Forelimb muscle (tissue), 1 donor: ENCODE measurements around the gene TBC1D17. TPM values are rescaled to one million over a fixed set of nuclear protein-coding genes. Genes with fewer than 3 reads are reported as not detected.

ENCODE experiments used
- DNase-seq: peaks from one replicate; pipeline ENCODE4 v3.0.0-alpha.2; 2013; ENCODE audit warnings: low read depth
- polyA plus RNA-seq: library from polyadenylated mRNA; unstranded; fragments of 120-200 nt; gene quantifications from one replicate; pipeline ENCODE4 v1.2.1, GENCODE V29; 2013; ENCODE audit not compliant: insufficient read length

TBC1D17 gene
- polyA plus RNA-seq, result 35.6 TPM

DNA sequence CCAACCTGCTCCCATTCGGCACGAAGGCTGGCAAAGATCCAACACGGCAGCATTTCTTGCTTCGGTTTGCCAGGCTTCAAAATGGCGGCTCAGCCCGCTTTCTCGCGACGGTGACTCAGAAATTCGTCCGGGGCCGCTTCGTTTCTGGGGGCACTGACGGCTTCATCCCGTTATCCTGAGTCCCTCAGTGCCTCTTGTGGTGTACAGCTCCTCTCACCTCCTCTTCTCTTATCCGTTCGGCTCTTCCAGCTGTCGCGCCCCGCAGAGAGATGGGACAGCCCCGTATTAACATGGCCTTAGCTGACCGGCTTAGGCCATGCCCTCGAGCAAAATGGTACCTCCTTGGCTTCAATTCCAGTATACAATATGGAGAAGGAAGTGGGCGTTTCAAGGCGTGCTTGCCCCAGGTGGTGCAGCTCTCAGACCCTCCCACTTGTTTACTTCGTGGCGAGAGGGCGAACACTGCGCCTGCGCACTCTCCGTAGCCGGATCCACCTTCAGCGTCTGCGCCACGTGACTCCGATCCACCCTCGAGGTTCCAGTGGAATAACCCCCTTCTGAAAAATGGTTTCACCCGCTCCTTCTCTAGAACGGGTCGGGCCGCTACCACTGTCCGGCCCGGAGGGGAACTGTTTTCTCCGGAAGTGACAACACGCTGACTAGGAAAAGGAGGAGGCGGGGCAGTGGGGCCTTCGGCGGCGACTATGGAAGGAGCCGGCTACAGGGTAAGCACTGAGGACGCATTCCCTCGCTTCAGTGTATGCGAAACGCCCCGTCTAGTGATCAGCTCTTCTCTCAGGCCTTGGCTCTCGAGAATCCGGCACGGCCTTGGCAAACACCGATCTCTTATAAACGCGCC, at the start of gene TBC1D17, which contains the start of gene AKT1S1:
TSS of gene TBC1D17 (plus strand) at position 683 of the 859 bp plus-strand sequence. CDS start at position 705, 22 bp downstream.
TSS of gene AKT1S1 (minus strand) at position 336 of the 859 bp plus-strand sequence. CDS start 4,060 bp downstream, outside the sequence.
- peak; percentile 100 for DNase-seq

DNA sequence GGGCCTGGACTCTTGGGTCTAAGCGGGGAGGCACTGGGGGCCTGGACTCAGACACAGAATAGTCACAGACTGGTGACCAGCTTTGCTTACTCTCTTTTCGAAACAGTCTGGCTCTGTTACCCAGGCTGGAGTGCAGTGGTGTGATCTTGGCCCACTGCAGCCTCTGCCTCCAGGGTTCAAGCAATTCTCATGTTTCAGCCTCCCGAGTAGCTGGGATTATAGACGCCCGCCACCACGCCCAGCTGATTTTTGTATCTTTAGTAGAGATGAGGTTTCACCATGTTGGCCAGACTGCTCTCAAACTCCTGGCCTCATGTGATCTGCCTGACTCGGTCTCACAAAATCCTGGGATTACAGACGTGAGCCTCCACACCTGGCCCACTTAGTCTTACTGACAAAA, 48.3 kb upstream of the TBC1D17 start:
- no peak for DNase-seq

DNA sequence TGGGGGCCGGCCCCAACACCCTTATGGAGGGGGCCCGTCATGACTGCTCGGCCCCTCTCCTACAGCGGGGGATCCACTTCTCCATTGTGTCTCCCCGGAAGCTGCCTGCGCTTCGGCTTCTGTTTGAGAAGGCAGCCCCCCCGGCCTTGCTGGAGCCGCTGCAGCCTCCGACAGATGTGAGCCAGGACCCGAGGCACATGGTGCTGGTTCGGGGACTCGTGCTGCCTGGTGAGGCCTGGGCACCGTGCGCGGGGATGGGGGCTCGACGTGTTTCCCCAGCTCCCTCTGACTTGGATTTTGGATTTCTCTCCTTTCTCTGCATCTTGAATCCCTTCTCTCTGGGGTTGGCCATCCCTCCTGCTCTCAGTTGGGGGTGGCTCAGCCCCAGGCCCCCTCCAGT, 47.8 kb upstream of the TBC1D17 start:
- no peak for DNase-seq

DNA sequence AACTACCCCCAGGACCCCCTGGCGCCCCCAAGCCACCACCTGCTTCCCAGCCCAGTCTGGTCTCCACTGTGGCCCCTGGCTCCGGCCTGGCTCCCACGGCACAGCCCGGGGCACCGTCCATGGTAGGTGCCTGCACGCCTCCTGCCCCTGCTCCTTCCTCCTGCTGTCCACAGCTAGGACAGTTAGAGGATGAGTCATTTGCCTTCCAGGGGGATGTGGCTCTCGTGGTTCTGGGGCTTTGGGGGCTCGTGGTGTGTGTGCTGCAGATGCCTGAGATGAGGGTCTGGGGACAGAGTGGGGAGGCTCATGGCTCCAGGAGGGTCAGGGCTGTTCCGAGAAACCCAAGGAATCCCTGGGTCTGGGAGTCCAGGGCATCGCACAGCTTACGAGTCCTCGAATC, 46.7 kb upstream of the TBC1D17 start:
- DNase-seq, result no peak

DNA sequence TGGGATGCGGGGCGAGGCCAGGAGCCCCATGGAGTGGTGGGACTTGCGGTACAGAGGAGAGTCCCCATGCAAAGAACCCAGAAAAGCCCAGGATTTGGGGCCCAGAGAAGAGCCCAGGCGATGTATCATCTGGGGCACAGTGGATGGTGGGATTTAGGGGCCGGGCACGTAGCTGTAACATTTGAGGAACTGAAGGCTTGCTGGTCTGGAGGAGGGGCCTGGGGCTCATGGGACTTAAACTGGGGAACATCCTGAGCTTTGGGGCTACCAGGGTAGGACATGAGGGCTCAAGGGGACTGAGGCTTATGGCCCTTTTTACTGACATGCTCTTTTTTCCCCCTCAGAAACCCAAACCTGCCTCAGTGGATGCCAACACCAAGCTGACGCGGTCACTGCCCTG, 45.9 kb upstream of the TBC1D17 start:
- no peak for DNase-seq

DNA sequence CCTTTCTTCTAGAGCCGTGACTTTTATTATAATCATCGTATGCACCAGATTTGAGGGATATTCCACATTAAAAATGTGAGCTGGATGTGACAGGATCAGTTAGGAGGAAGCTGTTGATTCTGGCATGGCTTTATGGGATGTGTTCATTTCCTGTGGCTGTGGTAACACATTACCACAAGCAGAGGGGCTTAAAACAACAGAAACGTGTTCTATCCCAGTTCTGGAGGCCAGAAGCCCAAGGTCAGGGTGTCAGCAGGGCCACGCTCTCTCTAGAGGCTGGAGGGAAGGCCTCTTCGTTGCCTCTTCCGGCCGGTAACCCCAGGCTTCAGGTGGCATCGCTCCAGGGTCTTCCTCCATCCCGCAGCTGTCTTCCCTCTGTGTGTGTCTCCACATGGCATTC, 44.9 kb upstream of the TBC1D17 start:
- no peak for DNase-seq

DNA sequence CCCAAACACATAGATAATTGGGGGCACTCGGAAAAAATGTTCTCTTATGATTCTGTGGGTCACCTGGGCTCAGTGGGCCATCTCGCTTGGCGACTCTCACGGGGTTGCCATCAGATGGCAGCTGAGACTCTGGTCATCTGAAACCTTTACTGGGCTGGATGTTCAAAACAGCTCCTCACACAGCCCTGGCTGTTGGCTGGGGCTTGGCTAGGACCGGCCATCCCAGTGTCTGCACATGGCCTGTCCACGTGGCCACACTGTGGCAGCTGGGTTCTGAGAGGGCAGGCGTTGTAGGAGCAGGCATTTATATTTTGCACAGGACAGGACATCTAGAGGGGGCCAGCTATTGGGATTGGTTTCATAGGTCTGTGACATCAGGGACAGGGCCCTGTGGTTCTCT, 43.9 kb upstream of the TBC1D17 start:
- DNase-seq, result no peak

DNA sequence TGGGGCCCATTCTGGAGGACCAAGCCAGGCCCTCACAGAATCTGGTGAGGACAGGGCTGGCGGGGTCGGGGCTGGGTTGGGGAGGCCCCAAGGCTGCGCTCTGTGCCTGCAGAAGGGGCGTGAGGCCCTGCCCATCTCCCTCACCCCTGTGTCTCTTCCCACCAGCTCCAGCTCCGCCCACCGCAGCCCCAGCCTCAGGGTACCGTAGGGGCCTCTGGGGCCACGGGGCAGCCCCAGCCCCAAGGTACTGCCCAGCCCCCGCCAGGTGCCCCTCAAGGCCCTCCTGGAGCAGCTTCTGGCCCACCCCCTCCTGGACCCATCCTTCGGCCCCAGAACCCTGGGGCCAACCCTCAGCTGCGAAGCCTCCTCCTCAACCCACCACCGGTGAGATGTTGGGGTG, 41.9 kb upstream of the TBC1D17 start:
- DNase-seq, result no peak

DNA sequence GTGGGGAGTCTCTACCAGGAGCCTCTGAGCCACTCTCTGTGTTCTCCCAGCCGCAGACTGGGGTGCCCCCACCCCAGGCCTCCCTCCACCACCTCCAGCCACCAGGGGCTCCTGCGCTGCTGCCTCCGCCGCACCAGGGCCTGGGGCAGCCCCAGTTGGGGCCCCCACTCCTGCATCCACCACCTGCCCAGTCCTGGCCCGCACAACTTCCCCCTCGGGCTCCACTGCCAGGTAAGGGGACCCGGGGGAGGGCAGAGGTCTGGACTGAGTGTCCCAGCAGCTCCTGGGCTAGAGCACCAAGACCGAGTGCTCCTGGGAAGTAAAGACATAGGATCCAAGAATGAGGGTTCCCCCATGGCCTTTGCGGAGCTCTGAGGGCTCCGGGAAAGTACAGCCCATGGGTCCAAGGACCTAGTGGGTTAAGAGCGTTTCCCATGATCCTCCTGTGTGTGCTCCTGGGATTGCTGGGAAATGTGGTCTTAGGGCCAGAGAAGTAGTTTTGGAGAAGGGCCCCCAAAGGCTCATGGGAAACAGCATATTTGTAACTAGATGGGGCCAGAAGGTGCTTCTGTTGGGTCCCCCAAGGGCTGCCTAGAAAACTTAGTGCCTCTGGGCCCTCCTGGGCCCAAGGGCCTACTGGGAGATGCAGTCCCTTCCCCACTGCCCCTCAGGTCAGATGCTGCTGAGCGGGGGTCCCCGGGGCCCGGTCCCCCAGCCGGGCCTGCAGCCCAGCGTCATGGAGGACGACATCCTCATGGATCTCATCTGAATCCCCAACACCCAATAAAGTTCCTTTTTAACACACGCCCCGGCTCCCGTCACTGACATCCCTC, 41.1 kb upstream of the TBC1D17 start:
- DNase-seq, result no peak

DNA sequence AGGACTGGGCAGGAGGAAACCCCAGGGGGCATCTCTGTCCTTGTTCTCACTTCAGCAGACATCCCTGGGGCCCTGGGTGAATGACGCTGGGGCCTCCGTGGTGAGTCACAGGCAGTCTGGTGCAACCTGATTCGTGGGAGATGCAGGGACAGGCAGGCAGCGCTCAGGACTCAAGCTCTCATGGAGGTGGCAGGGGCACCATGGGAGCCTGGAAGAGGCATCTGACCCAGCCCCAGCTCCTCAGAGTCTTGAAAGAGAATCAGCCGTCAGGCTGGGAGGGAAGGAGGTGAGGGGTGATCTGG, 40.5 kb upstream of the TBC1D17 start:
- no peak for DNase-seq

DNA sequence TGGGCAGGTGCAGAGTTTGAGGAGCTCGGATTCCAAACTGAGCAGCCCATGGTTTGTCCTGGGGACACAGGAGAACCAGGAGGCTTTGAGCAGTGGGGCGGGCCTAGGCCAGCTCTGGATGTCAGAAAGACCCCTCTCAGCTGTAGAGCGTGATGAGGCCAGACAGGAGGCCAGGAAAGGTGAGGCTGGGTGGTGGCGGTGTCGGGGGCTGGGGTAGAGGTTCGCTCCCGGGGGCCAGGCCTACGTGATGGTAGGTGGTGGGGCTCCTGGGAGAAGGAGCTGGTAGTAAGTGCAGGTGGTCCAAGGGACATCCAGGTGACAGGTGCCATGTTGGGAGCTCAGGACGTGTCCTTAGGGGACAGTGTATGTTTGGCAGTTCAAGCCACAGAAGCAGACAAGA, 40.1 kb upstream of the TBC1D17 start:
- no peak for DNase-seq

DNA sequence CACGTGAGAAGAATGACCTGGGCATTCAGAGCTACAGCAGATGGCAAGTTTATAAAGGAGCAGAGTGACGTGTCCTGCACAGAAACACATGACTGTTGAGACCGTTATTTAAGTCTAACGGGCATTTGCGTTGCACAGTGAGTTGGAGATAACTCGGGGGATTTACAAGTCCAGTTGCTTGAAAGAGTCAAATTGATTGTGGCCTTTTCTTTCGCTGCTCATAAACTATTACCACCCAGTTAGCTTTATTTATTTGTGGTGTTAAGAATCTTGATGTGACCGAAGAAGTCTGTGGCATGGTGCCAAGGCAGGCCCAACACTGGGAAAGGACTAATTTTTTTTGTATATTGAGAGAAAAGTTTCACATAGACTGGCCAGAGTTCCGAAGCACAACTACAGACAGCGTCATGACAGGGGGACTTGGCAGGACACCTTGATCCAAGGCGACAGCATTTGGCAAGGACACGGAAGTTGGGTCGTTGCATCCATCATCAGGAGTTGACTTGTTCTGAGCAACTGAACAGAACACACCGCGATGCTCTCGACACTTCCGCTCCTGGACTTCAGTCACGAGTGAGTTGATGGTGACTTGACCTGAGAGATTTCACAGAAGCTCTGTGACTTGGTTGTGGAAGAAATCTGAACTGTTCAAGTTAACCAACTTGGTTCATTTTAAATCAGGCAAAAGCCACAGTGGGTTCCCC, 38.5 kb upstream of the TBC1D17 start:
- no peak for DNase-seq

DNA sequence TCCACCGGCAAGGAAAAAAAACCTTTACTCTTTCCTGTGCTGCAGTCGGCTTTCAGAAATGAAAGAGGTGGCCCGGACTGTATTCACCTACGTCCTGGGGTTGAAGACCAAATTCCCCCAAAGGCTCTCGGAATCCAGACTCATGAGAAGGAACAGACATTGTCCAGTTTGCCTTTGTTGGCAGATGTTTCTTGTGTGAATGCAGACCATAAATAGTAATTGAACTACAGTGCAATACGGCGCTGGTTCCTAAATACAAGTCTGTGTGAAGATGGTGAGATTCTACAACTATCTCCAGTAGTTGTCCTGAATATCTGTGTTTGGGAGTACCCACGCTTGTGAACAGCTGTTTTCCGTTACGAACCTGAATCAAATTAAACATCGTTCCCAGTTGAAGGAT, 37.8 kb upstream of the TBC1D17 start:
- DNase-seq, result no peak

DNA sequence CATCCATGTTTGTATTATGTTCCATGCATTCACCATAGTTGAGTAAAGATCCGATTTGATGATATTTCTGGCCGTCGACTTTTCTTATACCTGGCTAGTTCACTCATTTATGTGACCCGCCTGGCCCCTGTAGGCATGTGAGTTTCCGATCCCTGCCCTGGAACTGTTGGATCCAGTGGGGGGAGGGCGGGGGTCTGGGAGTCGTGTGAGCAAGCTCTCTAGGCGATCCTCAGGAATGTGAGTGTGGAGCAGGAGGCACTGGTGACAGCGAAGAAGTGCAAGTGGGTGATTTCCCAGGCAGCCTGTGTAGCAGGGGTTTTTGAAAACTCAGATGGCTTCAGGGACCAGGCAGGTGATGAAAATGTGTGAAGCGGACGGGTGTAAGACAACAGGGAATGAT, 37.2 kb upstream of the TBC1D17 start:
- no peak for DNase-seq

DNA sequence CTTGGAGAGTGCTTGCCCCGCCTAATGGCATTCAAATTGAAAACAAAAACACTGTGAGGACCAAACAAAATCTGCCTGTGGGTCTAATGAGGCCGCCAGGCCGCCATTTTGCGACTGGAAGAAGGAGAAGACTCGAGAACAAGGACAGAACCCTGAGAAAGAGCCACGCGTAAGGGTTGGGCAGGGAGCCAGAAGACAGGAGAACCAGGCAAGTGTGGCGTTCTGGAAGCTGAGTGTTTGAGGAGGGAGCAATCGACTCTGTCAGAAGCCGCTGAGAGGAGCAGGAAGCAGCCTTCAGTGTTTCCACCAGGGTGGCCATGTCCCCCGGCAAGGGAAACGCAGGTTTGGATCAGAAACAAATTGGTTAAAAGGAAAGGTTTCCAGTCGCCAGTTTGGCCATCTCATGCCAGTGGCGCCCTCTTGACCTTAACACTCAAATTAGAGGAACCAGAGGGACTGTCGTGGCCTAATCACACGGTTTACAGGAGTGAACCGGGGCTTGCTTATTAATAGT, 36.7 kb upstream of the TBC1D17 start:
- no peak for DNase-seq

DNA sequence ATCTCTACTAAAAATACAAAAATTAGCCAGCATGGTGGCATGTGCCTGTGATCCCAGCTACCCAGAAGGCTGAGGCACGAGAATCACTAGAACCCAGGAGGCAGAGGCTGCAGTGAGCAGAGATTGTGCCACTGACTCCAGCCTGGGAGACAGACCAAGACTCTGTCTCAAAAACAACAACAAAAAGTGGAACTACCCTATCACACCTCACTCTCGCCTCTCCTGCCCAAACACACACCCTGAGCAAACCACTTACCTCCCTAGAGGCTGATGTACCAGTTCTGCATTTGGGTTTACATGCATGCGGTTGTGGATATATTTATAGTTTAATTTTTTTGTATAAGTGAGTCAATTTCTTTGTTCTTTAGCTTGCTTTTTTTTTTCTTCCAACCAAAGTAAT, 34.2 kb upstream of the TBC1D17 start:
- no peak for DNase-seq

DNA sequence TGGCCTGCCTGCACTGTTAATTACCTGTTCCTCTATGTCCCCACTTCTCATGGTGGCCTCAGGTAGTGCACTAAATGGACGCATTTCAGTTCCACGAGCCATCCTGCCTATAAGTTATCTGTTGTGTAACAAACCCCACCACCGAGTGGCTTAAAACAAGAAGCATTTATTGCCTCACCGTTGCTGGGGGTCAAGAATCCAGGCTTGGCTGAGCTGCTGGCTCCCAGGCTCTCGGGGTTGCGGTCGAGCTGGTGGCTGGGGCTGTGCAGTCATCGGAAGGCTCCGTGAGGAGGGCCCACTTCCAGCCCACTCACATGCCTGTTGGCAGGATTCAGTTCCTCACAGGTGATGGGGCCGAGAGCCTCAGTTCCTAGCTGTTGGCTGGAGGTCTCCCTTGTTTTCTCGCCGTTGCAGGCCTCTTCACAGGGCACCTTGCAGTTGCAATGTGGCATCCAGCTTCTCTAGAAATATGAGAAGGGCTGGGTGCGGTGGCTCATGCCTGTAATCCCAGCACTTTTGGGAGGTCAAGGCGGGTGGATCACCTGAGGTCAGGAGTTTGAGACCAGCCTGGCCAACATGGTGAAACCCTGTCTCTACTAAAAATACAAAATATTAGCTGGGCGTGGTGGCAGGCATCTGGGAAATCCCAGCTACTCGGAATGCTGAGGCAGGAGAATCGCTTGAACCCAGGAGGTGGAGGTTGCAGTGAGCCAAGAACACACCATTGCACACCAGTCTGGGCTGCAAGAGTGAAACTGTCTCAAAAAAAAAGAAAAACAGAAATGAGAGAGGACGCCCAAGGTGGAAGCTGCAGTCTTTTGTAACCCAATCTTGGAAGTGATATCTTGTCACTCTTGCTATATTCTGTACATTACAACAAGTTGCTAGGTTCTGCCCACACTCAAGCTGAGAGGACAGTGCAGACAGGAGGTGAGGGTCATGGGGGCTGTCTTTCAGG, 33.1 kb upstream of the TBC1D17 start:
- DNase-seq, result no peak

DNA sequence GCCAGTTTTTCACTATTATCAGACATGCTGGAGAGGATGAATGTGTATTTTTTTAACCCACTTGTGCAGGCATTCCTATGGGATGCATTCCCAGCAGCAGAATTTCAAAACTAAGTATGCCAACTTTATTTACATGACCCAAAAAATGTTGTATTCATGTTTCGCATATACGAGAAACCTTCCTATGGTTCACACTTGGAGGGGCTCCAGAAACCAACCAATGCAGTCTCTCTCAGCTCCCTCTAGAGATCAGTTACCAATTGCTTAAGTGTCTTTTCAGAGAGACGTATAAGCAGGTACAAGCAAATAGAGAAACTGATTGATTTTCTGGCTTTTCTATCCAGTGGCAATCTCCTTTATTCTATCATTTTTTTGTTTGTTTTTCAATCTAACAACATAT, 32.1 kb upstream of the TBC1D17 start:
- DNase-seq, result no peak

DNA sequence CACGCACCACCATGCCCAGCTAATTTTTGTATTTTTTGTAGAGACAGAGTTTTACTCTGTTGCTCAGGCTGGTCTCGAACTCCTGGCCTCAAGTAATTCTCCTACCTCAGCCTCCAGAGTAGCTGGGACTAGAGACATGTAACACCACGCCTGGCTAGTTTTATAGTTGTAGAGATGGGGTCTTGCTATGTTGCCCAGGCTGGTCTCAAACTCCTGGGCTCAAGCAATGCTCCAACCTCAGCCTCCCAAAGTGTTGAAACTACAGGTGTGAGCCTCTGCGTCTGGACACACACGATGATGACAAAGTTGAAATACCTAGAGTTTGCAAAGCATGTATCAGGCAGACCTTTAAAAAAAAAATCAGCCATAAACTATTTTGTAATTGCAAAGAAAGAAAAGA, 31.1 kb upstream of the TBC1D17 start:
- DNase-seq, result no peak

DNA sequence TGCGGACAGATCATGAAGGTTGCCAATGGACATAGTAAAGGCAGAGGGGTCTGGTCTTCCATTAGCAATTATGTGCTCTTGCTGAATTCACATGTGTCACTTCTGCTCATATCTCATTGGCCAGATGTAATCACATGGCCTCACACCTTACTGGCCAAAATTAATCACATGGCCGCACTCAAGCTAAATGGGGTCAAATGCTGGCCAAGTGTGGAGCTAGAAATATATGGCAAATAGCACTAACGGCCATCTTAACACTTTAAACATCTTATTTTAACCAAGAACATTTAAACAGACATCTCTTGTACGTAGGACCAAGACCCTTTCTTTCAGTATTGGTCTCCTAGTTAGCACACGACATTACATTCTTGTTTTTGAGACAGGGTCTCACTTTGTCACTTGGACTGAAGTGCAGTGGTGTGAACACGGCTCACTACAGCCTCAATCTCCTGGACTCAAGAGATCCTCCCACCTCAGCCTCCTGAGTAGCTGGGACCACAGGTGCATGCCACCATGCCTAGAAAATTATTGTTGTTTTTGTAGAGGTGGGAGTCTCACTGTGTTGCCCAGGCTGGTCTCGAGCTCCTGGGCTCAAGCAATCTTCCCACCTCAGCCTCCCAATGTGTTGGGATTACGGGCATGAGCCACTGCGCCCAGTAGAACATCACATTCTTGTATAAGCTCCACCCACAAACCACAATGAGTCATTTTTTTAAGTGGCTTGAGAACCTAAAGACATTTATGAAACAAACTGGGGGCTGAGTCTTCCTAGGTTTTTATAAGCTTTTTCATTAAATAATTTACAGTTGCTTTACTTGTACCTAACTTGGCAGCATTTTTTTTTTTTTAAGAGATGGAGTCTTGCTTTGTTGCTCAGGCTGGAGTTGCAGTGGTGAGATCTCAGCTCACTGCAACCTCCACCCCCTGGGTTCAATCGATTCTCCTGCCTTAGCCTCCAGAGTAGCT, 29.5 kb upstream of the TBC1D17 start:
- DNase-seq, result no peak
